Transverse colon (tissue), 4 donors: ENCODE results near the gene SUSD2.

ENCODE experiments used
- EP300 ChIP-seq: sonication (generic); formaldehyde crosslinking; IDR thresholded peaks from one replicate; pipeline ENCODE4 v1.6.1; 2017; ENCODE audit warnings: antibody characterized with exemption, low read depth
- POLR2A ChIP-seq: fragments of 450-650 bp; IDR thresholded peaks from one replicate; pipeline ENCODE4 v1.6.1; 2016; ENCODE audit warnings: antibody characterized with exemption, mild to moderate bottlenecking, moderate library complexity
- POLR2AphosphoS5 ChIP-seq, 3 donors: sonication (generic); formaldehyde crosslinking; IDR thresholded peaks; one replicate each; pipeline ENCODE4 v1.6.1; 2016; ENCODE audit warnings: antibody characterized with exemption in 3 of 3
- TF ChIP-seq, protein P1 (sequence below), 5 experiments: fragments of 200-600 bp in 3 of 5; fragments of 450-650 bp in 2 of 5; sonication (generic) in 3 of 5; IDR thresholded peaks; 1 replicate in 2 of 5; 2 replicates in 3 of 5; pipeline ENCODE4 v1.5.1; 2016 to 2017; ENCODE audit warnings: antibody characterized with exemption in 5 of 5, inconsistent platforms in 3 of 5, mild to moderate bottlenecking in 2 of 5, moderate library complexity in 1 of 5

DNA sequence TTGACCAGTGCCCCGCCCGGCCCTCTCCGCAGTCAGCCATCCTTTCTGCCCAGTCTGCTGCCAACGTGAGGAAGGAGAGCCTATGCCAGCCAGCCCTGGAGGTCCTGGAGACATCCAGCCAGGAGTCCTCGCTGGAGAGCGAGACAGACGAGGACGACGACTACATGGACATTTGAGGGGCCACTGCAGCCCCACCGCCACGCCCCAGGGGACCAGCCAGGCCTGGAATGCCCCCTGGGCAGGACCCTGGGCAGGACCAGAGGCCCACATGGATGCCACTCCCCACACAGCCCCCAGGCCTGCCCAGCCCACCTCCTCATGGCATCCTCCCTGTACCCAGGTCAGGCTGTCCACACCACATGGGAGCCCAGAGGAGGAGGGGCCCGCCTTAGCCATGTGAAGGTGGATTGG lies 3.3 kb upstream of the SUSD2 start:
- TF ChIP-seq POLR2A (no peak), EP300 (no peak), POLR2AphosphoS5 (IDR thresholded peaks at IDR 0.05) (no peak)
- TF ChIP-seq, protein P1, sequence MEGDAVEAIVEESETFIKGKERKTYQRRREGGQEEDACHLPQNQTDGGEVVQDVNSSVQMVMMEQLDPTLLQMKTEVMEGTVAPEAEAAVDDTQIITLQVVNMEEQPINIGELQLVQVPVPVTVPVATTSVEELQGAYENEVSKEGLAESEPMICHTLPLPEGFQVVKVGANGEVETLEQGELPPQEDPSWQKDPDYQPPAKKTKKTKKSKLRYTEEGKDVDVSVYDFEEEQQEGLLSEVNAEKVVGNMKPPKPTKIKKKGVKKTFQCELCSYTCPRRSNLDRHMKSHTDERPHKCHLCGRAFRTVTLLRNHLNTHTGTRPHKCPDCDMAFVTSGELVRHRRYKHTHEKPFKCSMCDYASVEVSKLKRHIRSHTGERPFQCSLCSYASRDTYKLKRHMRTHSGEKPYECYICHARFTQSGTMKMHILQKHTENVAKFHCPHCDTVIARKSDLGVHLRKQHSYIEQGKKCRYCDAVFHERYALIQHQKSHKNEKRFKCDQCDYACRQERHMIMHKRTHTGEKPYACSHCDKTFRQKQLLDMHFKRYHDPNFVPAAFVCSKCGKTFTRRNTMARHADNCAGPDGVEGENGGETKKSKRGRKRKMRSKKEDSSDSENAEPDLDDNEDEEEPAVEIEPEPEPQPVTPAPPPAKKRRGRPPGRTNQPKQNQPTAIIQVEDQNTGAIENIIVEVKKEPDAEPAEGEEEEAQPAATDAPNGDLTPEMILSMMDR (IDR thresholded peaks at IDR 0.05), result no peak
